Astrocyte of the hippocampus (primary cell): ENCODE measurements around the gene TTC1.
A peak's percentile ranks its signal among the peaks of the same experiment; 100 is the strongest.
"Not testable (repeated sequence)": the region's sequence is repeated elsewhere in the genome, so short reads cannot be mapped to it uniquely, and the experiment has no call there.

Experiments
- DNase-seq: peaks from one replicate; pipeline ENCODE4 v3.0.0; 2011; ENCODE audit warnings: low read depth, low spot score

TTC1 gene

GRCh38 chr5:160039810-160040470, 31.0 kb downstream of the TTC1 start:
- DNase-seq: no peak

- no peak for DNase-seq
Measured at GRCh38 chr5:160040471-160040835, 31.5 kb downstream of the TTC1 start.

- DNase-seq: no peak
Measured at GRCh38 chr5:160042671-160043070, 33.7 kb downstream of the TTC1 start.

- DNase-seq: no peak
Measured at GRCh38 chr5:160044391-160044804, 35.5 kb downstream of the TTC1 start.

GRCh38 chr5:160044967-160045366, 36.0 kb downstream of the TTC1 start:
- DNase-seq: peak; percentile 64

GRCh38 chr5:160047423-160047822, 38.5 kb downstream of the TTC1 start:
- DNase-seq: no peak

- no peak for DNase-seq
Measured at GRCh38 chr5:160048131-160048530, 39.2 kb downstream of the TTC1 start.

GRCh38 chr5:160049099-160049498, 40.2 kb downstream of the TTC1 start:
- DNase-seq: no peak

GRCh38 chr5:160054047-160054446, 45.1 kb downstream of the TTC1 start:
- peak; percentile 52 for DNase-seq

- DNase-seq: peak; percentile 62
Measured at GRCh38 chr5:160054831-160055230, 45.9 kb downstream of the TTC1 start.

- DNase-seq: no peak
Measured at GRCh38 chr5:160057256-160057655, 48.3 kb downstream of the TTC1 start.

GRCh38 chr5:160060001-160060400, 51.1 kb downstream of the TTC1 start:
- DNase-seq: no peak

GRCh38 chr5:160061770-160062169, 52.8 kb downstream of the TTC1 start:
- no peak for DNase-seq

GRCh38 chr5:160064417-160064810, 55.5 kb downstream of the TTC1 start:
- DNase-seq: no peak

GRCh38 chr5:160064995-160065614, 56.2 kb downstream of the TTC1 start:
- DNase-seq: no peak

- DNase-seq: not testable (repeated sequence)
Measured at GRCh38 chr5:160069120-160069519, 60.2 kb downstream of the TTC1 start.

GRCh38 chr5:160071516-160071915, 62.6 kb downstream of the TTC1 start:
- no peak for DNase-seq

GRCh38 chr5:160071916-160072315, 63.0 kb downstream of the TTC1 start:
- no peak for DNase-seq

- DNase-seq: peak; percentile 70
Measured at GRCh38 chr5:160075073-160075472, 66.1 kb downstream of the TTC1 start.

- DNase-seq: no peak
Measured at GRCh38 chr5:160076997-160077396, 68.1 kb downstream of the TTC1 start.

GRCh38 chr5:160079753-160080152, 70.8 kb downstream of the TTC1 start:
- no peak for DNase-seq

- no peak for DNase-seq
Measured at GRCh38 chr5:160081495-160081894, 72.6 kb downstream of the TTC1 start.

GRCh38 chr5:160082614-160083500, 73.9 kb downstream of the TTC1 start:
- DNase-seq: peak; percentile 84
